ENCODE data around the gene PAN2. TPM values are rescaled to one million over a fixed set of nuclear protein-coding genes. Genes with fewer than 3 reads are reported as not detected.
"Not testable (repeated sequence)": the region's sequence is repeated elsewhere in the genome, so short reads cannot be mapped to it uniquely, and the experiment has no call there.

Gene PAN2
- polyA plus RNA-seq, 2 donors: 18.1 to 44.7 TPM

- H3K27me3 ChIP-seq (ENCODE audit: control insufficient read depth in 1 of 2, insufficient read depth in 2 of 2, low read length in 2 of 2): no peaks in the 10 kb centered on the region
- H3K4me1 ChIP-seq (ENCODE audit: control insufficient read depth in 2 of 2, insufficient read depth in 2 of 2, low read length in 1 of 2): no peaks in the 10 kb centered on the region
- H3K4me3 ChIP-seq (ENCODE audit: low read depth in 1 of 2, low read length in 2 of 2): no peak overlapping the region
- no peaks in the 10 kb centered on the region for H3K9me3 ChIP-seq (ENCODE audit: control insufficient read depth in 2 of 2, insufficient read depth in 1 of 2, low read depth in 1 of 2, low read length in 1 of 2)
- no peak overlapping the region for H3K27ac ChIP-seq (ENCODE audit: low read depth in 2 of 2, low read length in 1 of 2)
- peaks cover 14 to 22% of the 10 kb centered on the region in 2 donors for H3K36me3 ChIP-seq (ENCODE audit: control insufficient read depth in 2 of 2, insufficient read depth in 2 of 2, low read length in 1 of 2)
- 96 to 98% methylated on average over 2 of the region's 2 CpGs for WGBS, 2 donors
Observed at GRCh38 chr12:56282579-56282978, 51.2 kb downstream of the PAN2 start.

- Histone ChIP-seq H3K9me3 (ENCODE audit: control insufficient read depth in 2 of 2, insufficient read depth in 1 of 2, low read depth in 1 of 2, low read length in 1 of 2) (no peaks in the 10 kb centered on the region), H3K4me3 (ENCODE audit: low read depth in 1 of 2, low read length in 2 of 2) (no peak overlapping the region), H3K4me1 (ENCODE audit: control insufficient read depth in 2 of 2, insufficient read depth in 2 of 2, low read length in 1 of 2) (no peaks in the 10 kb centered on the region), H3K27me3 (ENCODE audit: control insufficient read depth in 1 of 2, insufficient read depth in 2 of 2, low read length in 2 of 2) (no peaks in the 10 kb centered on the region), H3K27ac (ENCODE audit: low read depth in 2 of 2, low read length in 1 of 2) (no peak overlapping the region), H3K36me3 (ENCODE audit: control insufficient read depth in 2 of 2, insufficient read depth in 2 of 2, low read length in 1 of 2) (peaks cover 14 to 22% of the 10 kb centered on the region in 2 donors)
- WGBS, 2 donors: 79 to 87% methylated on average over 6 of the region's 6 CpGs
Observed at GRCh38 chr12:56282030-56282429, 51.8 kb downstream of the PAN2 start.

- no peaks in the 10 kb centered on the region for H3K27me3 ChIP-seq (ENCODE audit: control insufficient read depth in 1 of 2, insufficient read depth in 2 of 2, low read length in 2 of 2)
- no peaks in the 10 kb centered on the region for H3K9me3 ChIP-seq (ENCODE audit: control insufficient read depth in 2 of 2, insufficient read depth in 1 of 2, low read depth in 1 of 2, low read length in 1 of 2)
- no peak overlapping the region for H3K4me3 ChIP-seq (ENCODE audit: low read depth in 1 of 2, low read length in 2 of 2)
- no peaks in the 10 kb centered on the region for H3K4me1 ChIP-seq (ENCODE audit: control insufficient read depth in 2 of 2, insufficient read depth in 2 of 2, low read length in 1 of 2)
- H3K36me3 ChIP-seq (ENCODE audit: control insufficient read depth in 2 of 2, insufficient read depth in 2 of 2, low read length in 1 of 2): peaks cover 12 to 25% of the 10 kb centered on the region in 2 donors
- no peak overlapping the region for H3K27ac ChIP-seq (ENCODE audit: low read depth in 2 of 2, low read length in 1 of 2)
Observed at GRCh38 chr12:56280849-56281248, 53.0 kb downstream of the PAN2 start.

GRCh38 chr12:56278905-56279304, 54.9 kb downstream of the PAN2 start:
- 85 to 89% methylated on average over 3 of the region's 3 CpGs for WGBS, 2 donors
- Histone ChIP-seq H3K27me3 (ENCODE audit: control insufficient read depth in 1 of 2, insufficient read depth in 2 of 2, low read length in 2 of 2) (no peaks in the 10 kb centered on the region), H3K4me1 (ENCODE audit: control insufficient read depth in 2 of 2, insufficient read depth in 2 of 2, low read length in 1 of 2) (no peaks in the 10 kb centered on the region), H3K36me3 (ENCODE audit: control insufficient read depth in 2 of 2, insufficient read depth in 2 of 2, low read length in 1 of 2) (peaks cover 16 to 37% of the 10 kb centered on the region in 2 donors), H3K9me3 (ENCODE audit: control insufficient read depth in 2 of 2, insufficient read depth in 1 of 2, low read depth in 1 of 2, low read length in 1 of 2) (no peaks in the 10 kb centered on the region), H3K27ac (ENCODE audit: low read depth in 2 of 2, low read length in 1 of 2) (no peak overlapping the region), H3K4me3 (ENCODE audit: low read depth in 1 of 2, low read length in 2 of 2) (no peak overlapping the region)

GRCh38 chr12:56274299-56274698, 59.5 kb downstream of the PAN2 start:
- H3K27ac ChIP-seq (ENCODE audit: low read depth in 2 of 2, low read length in 1 of 2): no peak overlapping the region
- no peaks in the 10 kb centered on the region for H3K4me1 ChIP-seq (ENCODE audit: control insufficient read depth in 2 of 2, insufficient read depth in 2 of 2, low read length in 1 of 2)
- H3K9me3 ChIP-seq (ENCODE audit: control insufficient read depth in 2 of 2, insufficient read depth in 1 of 2, low read depth in 1 of 2, low read length in 1 of 2): no peaks in the 10 kb centered on the region
- WGBS, 2 donors: 93 to 100% methylated on average over 2 of the region's 2 CpGs
- H3K4me3 ChIP-seq (ENCODE audit: low read depth in 1 of 2, low read length in 2 of 2): no peak overlapping the region
- no peaks in the 10 kb centered on the region for H3K27me3 ChIP-seq (ENCODE audit: control insufficient read depth in 1 of 2, insufficient read depth in 2 of 2, low read length in 2 of 2)
- H3K36me3 ChIP-seq (ENCODE audit: control insufficient read depth in 2 of 2, insufficient read depth in 2 of 2, low read length in 1 of 2): peaks cover 17 to 36% of the 10 kb centered on the region in 2 donors

- peaks cover 17 to 29% of the 10 kb centered on the region in 2 donors for H3K36me3 ChIP-seq (ENCODE audit: control insufficient read depth in 2 of 2, insufficient read depth in 2 of 2, low read length in 1 of 2)
- not testable (repeated sequence) for H3K9me3 ChIP-seq (ENCODE audit: control insufficient read depth in 2 of 2, insufficient read depth in 1 of 2, low read depth in 1 of 2, low read length in 1 of 2); H3K4me3 ChIP-seq (ENCODE audit: low read depth in 1 of 2, low read length in 2 of 2); H3K27me3 ChIP-seq (ENCODE audit: control insufficient read depth in 1 of 2, insufficient read depth in 2 of 2, low read length in 2 of 2); H3K4me1 ChIP-seq (ENCODE audit: control insufficient read depth in 2 of 2, insufficient read depth in 2 of 2, low read length in 1 of 2); H3K27ac ChIP-seq (ENCODE audit: low read depth in 2 of 2, low read length in 1 of 2)
- WGBS, 2 donors: 79 to 92% methylated on average over 2 of the region's 2 CpGs
Observed at GRCh38 chr12:56272468-56272867, 61.3 kb downstream of the PAN2 start.

- Histone ChIP-seq H3K4me1 (ENCODE audit: control insufficient read depth in 2 of 2, insufficient read depth in 2 of 2, low read length in 1 of 2) (peaks cover 0 to 3% of the 10 kb centered on the region in 2 donors), H3K36me3 (ENCODE audit: control insufficient read depth in 2 of 2, insufficient read depth in 2 of 2, low read length in 1 of 2) (peaks cover 17 to 25% of the 10 kb centered on the region in 2 donors), H3K9me3 (ENCODE audit: control insufficient read depth in 2 of 2, insufficient read depth in 1 of 2, low read depth in 1 of 2, low read length in 1 of 2) (no peaks in the 10 kb centered on the region), H3K27me3 (ENCODE audit: control insufficient read depth in 1 of 2, insufficient read depth in 2 of 2, low read length in 2 of 2) (no peaks in the 10 kb centered on the region), H3K4me3 (ENCODE audit: low read depth in 1 of 2, low read length in 2 of 2) (no peak overlapping the region), H3K27ac (ENCODE audit: low read depth in 2 of 2, low read length in 1 of 2) (no peak overlapping the region)
- WGBS, 2 donors: 14 to 17% methylated on average over 1 of the region's 1 CpG
Observed at GRCh38 chr12:56271031-56271430, 62.8 kb downstream of the PAN2 start.

- Histone ChIP-seq H3K27me3 (ENCODE audit: control insufficient read depth in 1 of 2, insufficient read depth in 2 of 2, low read length in 2 of 2) (no peaks in the 10 kb centered on the region), H3K4me3 (ENCODE audit: low read depth in 1 of 2, low read length in 2 of 2) (peak overlapping the region; percentile 66 to 87), H3K27ac (ENCODE audit: low read depth in 2 of 2, low read length in 1 of 2) (peak overlapping the region; percentile 93 to 96), H3K4me1 (ENCODE audit: control insufficient read depth in 2 of 2, insufficient read depth in 2 of 2, low read length in 1 of 2) (peaks cover 0 to 3% of the 10 kb centered on the region in 2 donors), H3K9me3 (ENCODE audit: control insufficient read depth in 2 of 2, insufficient read depth in 1 of 2, low read depth in 1 of 2, low read length in 1 of 2) (no peaks in the 10 kb centered on the region), H3K36me3 (ENCODE audit: control insufficient read depth in 2 of 2, insufficient read depth in 2 of 2, low read length in 1 of 2) (peaks cover 2 to 5% of the 10 kb centered on the region in 2 donors)
- WGBS, 2 donors: 27 to 28% methylated on average over 21 of the region's 21 CpGs
Observed at GRCh38 chr12:56267443-56268071, 66.2 kb downstream of the PAN2 start.

- Histone ChIP-seq H3K27me3 (ENCODE audit: control insufficient read depth in 1 of 2, insufficient read depth in 2 of 2, low read length in 2 of 2) (no peaks in the 10 kb centered on the region), H3K9me3 (ENCODE audit: control insufficient read depth in 2 of 2, insufficient read depth in 1 of 2, low read depth in 1 of 2, low read length in 1 of 2) (no peaks in the 10 kb centered on the region), H3K4me1 (ENCODE audit: control insufficient read depth in 2 of 2, insufficient read depth in 2 of 2, low read length in 1 of 2) (peaks cover 0 to 3% of the 10 kb centered on the region in 2 donors), H3K4me3 (ENCODE audit: low read depth in 1 of 2, low read length in 2 of 2) (peak within 1 kb of the TSS; percentile 66 to 87), H3K27ac (ENCODE audit: low read depth in 2 of 2, low read length in 1 of 2) (peak within 1 kb of the TSS; percentile 93 to 96), H3K36me3 (ENCODE audit: control insufficient read depth in 2 of 2, insufficient read depth in 2 of 2, low read length in 1 of 2) (peaks cover 0 to 5% of the 10 kb centered on the region in 2 donors)
- 0% methylated on average over 62 to 68 of the region's 68 CpGs for WGBS, 2 donors
Observed at GRCh38 chr12:56266693-56267442, 66.9 kb downstream of the PAN2 start, which contains the start of gene COQ10A. Gene COQ10A (plus strand): TSS chr12:56266942. CDS start chr12:56267119, 177 bp downstream.

All from esophagus (tissue), 2 donors.